Loucy (cell line): ENCODE measurements around the gene PAAF1.

Source experiments
- EZH2phosphoT487 ChIP-seq: fragments of 200-600 bp; IDR thresholded peaks from 2 replicates; pipeline ENCODE4 v1.6.1; 2018; ENCODE audit warnings: antibody characterized with exemption, mild to moderate bottlenecking, moderate library complexity, borderline replicate concordance
- TF ChIP-seq, protein P1 (sequence below): fragments of 200-600 bp; sonication (generic); conservative IDR thresholded peaks from 2 replicates; pipeline ENCODE4 v1.5.1; 2014; ENCODE audit warnings: mild to moderate bottlenecking, antibody characterized with exemption, low read length

- TF ChIP-seq EZH2phosphoT487 = no peak
- TF ChIP-seq, protein P1, sequence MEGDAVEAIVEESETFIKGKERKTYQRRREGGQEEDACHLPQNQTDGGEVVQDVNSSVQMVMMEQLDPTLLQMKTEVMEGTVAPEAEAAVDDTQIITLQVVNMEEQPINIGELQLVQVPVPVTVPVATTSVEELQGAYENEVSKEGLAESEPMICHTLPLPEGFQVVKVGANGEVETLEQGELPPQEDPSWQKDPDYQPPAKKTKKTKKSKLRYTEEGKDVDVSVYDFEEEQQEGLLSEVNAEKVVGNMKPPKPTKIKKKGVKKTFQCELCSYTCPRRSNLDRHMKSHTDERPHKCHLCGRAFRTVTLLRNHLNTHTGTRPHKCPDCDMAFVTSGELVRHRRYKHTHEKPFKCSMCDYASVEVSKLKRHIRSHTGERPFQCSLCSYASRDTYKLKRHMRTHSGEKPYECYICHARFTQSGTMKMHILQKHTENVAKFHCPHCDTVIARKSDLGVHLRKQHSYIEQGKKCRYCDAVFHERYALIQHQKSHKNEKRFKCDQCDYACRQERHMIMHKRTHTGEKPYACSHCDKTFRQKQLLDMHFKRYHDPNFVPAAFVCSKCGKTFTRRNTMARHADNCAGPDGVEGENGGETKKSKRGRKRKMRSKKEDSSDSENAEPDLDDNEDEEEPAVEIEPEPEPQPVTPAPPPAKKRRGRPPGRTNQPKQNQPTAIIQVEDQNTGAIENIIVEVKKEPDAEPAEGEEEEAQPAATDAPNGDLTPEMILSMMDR = no peak
These were observed 39.6 kb downstream of the PAAF1 start for GRCh38 chr11:73916435-73916834.
